ENCODE results near the gene DLG2.

GRCh38 chr11:84061726-84062125 is 1565.4 kb downstream of the DLG2 start:
- no peak for TF ChIP-seq POLR2A (IDR thresholded peaks at IDR 0.05)
- TF ChIP-seq, protein P1, sequence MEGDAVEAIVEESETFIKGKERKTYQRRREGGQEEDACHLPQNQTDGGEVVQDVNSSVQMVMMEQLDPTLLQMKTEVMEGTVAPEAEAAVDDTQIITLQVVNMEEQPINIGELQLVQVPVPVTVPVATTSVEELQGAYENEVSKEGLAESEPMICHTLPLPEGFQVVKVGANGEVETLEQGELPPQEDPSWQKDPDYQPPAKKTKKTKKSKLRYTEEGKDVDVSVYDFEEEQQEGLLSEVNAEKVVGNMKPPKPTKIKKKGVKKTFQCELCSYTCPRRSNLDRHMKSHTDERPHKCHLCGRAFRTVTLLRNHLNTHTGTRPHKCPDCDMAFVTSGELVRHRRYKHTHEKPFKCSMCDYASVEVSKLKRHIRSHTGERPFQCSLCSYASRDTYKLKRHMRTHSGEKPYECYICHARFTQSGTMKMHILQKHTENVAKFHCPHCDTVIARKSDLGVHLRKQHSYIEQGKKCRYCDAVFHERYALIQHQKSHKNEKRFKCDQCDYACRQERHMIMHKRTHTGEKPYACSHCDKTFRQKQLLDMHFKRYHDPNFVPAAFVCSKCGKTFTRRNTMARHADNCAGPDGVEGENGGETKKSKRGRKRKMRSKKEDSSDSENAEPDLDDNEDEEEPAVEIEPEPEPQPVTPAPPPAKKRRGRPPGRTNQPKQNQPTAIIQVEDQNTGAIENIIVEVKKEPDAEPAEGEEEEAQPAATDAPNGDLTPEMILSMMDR (IDR thresholded peaks at IDR 0.05): no peak
- TF ChIP-seq EP300 (IDR thresholded peaks at IDR 0.05): no peak

All from tibial nerve (tissue), 4 donors.